ENCODE measurements around the gene UBR4.

Gene UBR4

GRCh38 chr1:19032701-19033514 is 177.2 kb downstream of the UBR4 start:
- no peak for DNase-seq

- DNase-seq = no peak
Observed at GRCh38 chr1:19032413-19032695, 177.7 kb downstream of the UBR4 start.

GRCh38 chr1:19029191-19030085 is 180.6 kb downstream of the UBR4 start:
- DNase-seq = no peak

- DNase-seq = no peak
Observed at GRCh38 chr1:19028546-19029129, 181.4 kb downstream of the UBR4 start.

GRCh38 chr1:19028110-19028509 is 182.0 kb downstream of the UBR4 start:
- no peak for DNase-seq
